Adrenal gland (tissue), 12 donors: ENCODE measurements around the gene MCRIP1. TPM values are rescaled to one million over a fixed set of nuclear protein-coding genes. Genes with fewer than 3 reads are reported as not detected.
A peak's percentile ranks its signal among the peaks of the same experiment; 100 is the strongest.

Experiments used
- DNase-seq, 7 donors: peaks; one replicate each; pipeline ENCODE4 v3.0.0-alpha.2; 2019 to 2020
- H3K27ac ChIP-seq, 5 donors: fragments of 200-600 bp; sonication (generic) in 4 of 5; 1 replicate in 3 of 5; 2 replicates in 2 of 5; pipeline versions ENCODE4 v1.5.1 to v1.8.0; 2016 to 2020; ENCODE audit warnings: mild to moderate bottlenecking in 1 of 5
- H3K27me3 ChIP-seq: fragments of 200-600 bp; 2 replicates; pipeline ENCODE4 v1.8.0; 2021
- H3K36me3 ChIP-seq, 2 donors: fragments of 200-600 bp; replicated peaks in 1 of 2; 1 replicate in 1 of 2; 2 replicates in 1 of 2; pipeline versions ENCODE4 v1.5.1 to v1.8.0; 2018 to 2022
- H3K4me1 ChIP-seq, 2 donors: fragments of 200-600 bp; replicated peaks in 1 of 2; 1 replicate in 1 of 2; 2 replicates in 1 of 2; pipeline versions ENCODE4 v1.5.1 to v1.8.0; 2018 to 2021
- H3K4me3 ChIP-seq, 4 donors: fragments of 200-600 bp; sonication (generic) in 3 of 4; one replicate each; pipeline ENCODE4 v1.5.1; 2016 to 2018
- H3K9me3 ChIP-seq, 3 donors: fragments of 200-600 bp; sonication (generic) in 1 of 3; replicated peaks in 1 of 3; 1 replicate in 2 of 3; 2 replicates in 1 of 3; pipeline versions ENCODE4 v1.5.1 to v1.8.0; 2016 to 2021
- CTCF ChIP-seq, 6 experiments: fragments of 450-650 bp in 4 of 6; fragments of 200-600 bp in 2 of 6; sonication (generic) in 1 of 6; IDR thresholded peaks; 1 replicate in 5 of 6; 2 replicates in 1 of 6; pipeline versions ENCODE4 v1.5.1 to v1.8.0; 2016 to 2021; ENCODE audit warnings: antibody characterized with exemption in 6 of 6, mild to moderate bottlenecking in 2 of 6, moderate library complexity in 1 of 6
- POLR2A ChIP-seq, 2 donors: fragments of 450-650 bp; IDR thresholded peaks; one replicate each; pipeline ENCODE4 v1.6.1; 2017; ENCODE audit warnings: antibody characterized with exemption in 2 of 2, mild to moderate bottlenecking in 2 of 2, moderate library complexity in 1 of 2
- WGBS, 4 donors: extraction: QIAGEN DNeasy Blood & Tissue Kit in 2 of 4; methylation state at CpG; one replicate each; pipeline versions ENCODE4 v1.1.5 to v1.1.7; 2013 to 2017; 5-methylcytosine and 5-hydroxymethylcytosine counted together
- intact Hi-C, 2 donors: fragments of 100-400 bp; cut with DNase I; formaldehyde crosslinking; loops; one replicate each; pipeline versions ENCODE4 v1.14.1 to v1.15.0; 2022 to 2023
- polyA plus RNA-seq, 3 donors: library from polyadenylated mRNA; stranded (reverse); fragments of 200-250 nt in 2 of 3; fragments of 350-450 nt in 1 of 3; fragmentation: Illumina TruSeq in 1 of 3; extraction: RNeasy Lipid Tissue Mini Kit (QIAGEN cat#74804) in 1 of 3; gene quantifications; one replicate each; pipeline ENCODE4 v1.2.3, GENCODE V29; 2013 to 2014
- total RNA-seq, 9 donors: library from RNA; depleted of rRNA in 4 of 9; stranded (reverse); fragments of >200 nt in 4 of 9; fragments of 120-200 nt in 1 of 9; fragmentation: NEBNext Ultra II Directional in 1 of 9; extraction: Animal tissue kit (Norgen Biotek cat#: 25700) in 1 of 9; gene quantifications; one replicate each; pipeline versions ENCODE4 v1.1.0 to v1.2.4, GENCODE V29; 2013 to 2023
- donor health status: healthy with polysubstance abuse.
- donor health status: Bipolar disorder and iron deficiency.
- donor health status: DM: yes; HTN: yes; CAD: no.
- donor health status: DM: no; HTN: no; CAD: no.
- donor health status: DM: no; HTN: no; CAD: no.
- donor health status: DM: yes; HTN: yes; CAD: no.

The MCRIP1 gene
- total and polyA plus RNA-seq, 12 donors: 5.0 to 248 (median 82.6) TPM

GRCh38 chr17:81823820-81824550, 9.1 kb downstream of the MCRIP1 start:
- no peak overlapping the region for H3K4me3 ChIP-seq
- WGBS, 4 donors: 93 to 95% (median 95%) methylated on average over 16 to 33 of the region's 33 CpGs
- TF ChIP-seq CTCF (IDR thresholded peaks at IDR 0.05): no peak
- TF ChIP-seq POLR2A (IDR thresholded peaks at IDR 0.05): no peak
- H3K9me3 ChIP-seq: no peaks in the 10 kb centered on the region
- H3K27ac ChIP-seq: no peak overlapping the region
- peaks cover 14 to 20% of the 10 kb centered on the region in 2 donors for H3K4me1 ChIP-seq
- H3K36me3 ChIP-seq: peaks cover 0 to 11% of the 10 kb centered on the region in 2 donors
- intact Hi-C loops: loop anchor here in 1 of 2 donors (5.0 kb wide), 1 partner anchor 33 kb away; no protein-coding TSS in a partner anchor
- DNase-seq: no peak
- no peaks in the 10 kb centered on the region for H3K27me3 ChIP-seq

GRCh38 chr17:81822996-81823819, 9.9 kb downstream of the MCRIP1 start:
- peaks cover 14 to 15% of the 10 kb centered on the region in 2 donors for H3K4me1 ChIP-seq
- no peaks in the 10 kb centered on the region for H3K9me3 ChIP-seq
- H3K4me3 ChIP-seq: no peak overlapping the region
- peaks cover 0 to 11% of the 10 kb centered on the region in 2 donors for H3K36me3 ChIP-seq
- no peaks in the 10 kb centered on the region for H3K27me3 ChIP-seq
- peak overlapping the region in 3 of 5 donors; percentile 82 to 93 (median 92) for H3K27ac ChIP-seq
- no peak for TF ChIP-seq POLR2A (IDR thresholded peaks at IDR 0.05)
- no peak for TF ChIP-seq CTCF (IDR thresholded peaks at IDR 0.05)
- intact Hi-C loops: loop anchor here in 1 of 2 donors (5.0 kb wide), 1 partner anchor 34 kb away; no protein-coding TSS in a partner anchor
- no peak for DNase-seq
- 92 to 98% (median 94%) methylated on average over 13 to 30 of the region's 30 CpGs for WGBS, 4 donors

- no peak overlapping the region for H3K4me3 ChIP-seq
- TF ChIP-seq CTCF (IDR thresholded peaks at IDR 0.05): no peak
- TF ChIP-seq POLR2A (IDR thresholded peaks at IDR 0.05): no peak
- intact Hi-C loops: loop anchor here in 1 of 2 donors (5.0 kb wide), 1 partner anchor 35 kb away; no protein-coding TSS in a partner anchor
- peak overlapping the region; percentile 77 to 93 (median 85) for H3K27ac ChIP-seq
- H3K9me3 ChIP-seq: no peaks in the 10 kb centered on the region
- no peak for DNase-seq
- 80 to 93% (median 86%) methylated on average over 3 to 8 of the region's 8 CpGs; no CpG with 5 or more reads in 1 of the 4 donors for WGBS, 4 donors
- peaks cover 14 to 15% of the 10 kb centered on the region in 2 donors for H3K4me1 ChIP-seq
- peaks cover 0 to 11% of the 10 kb centered on the region in 2 donors for H3K36me3 ChIP-seq
- no peaks in the 10 kb centered on the region for H3K27me3 ChIP-seq
Observed at GRCh38 chr17:81822312-81822637, 10.8 kb downstream of the MCRIP1 start.
